ENCODE measurements around the gene AREG. TPM values are rescaled to one million over a fixed set of nuclear protein-coding genes. Genes with fewer than 3 reads are reported as not detected.
A peak's percentile ranks its signal among the peaks of the same experiment; 100 is the strongest.

The AREG gene
- total RNA-seq, 1 experiment from 2014 or later, result 4.1 TPM

DNA sequence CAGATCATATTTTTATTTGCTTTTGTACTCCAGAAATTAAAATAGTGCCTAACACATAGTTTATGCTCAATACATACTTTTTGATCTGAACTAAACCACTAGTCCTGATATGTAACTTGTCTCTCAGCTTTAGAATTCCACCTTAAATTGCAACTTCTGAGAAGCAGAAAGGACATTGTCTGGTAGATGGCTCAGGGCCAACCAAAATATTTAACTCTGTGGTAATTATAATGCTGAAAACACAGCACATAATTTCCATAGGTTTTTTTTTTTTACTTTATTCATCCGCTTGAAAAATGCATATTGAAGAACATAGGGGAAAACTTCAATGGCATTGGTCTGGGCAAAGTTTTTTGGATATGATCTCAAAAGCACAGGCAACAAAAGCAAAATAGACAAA, 59.3 kb downstream of the AREG start:
- DNase-seq (ENCODE audit: low read depth), result peak; percentile 57

Other genes with a start within 250 kb of the AREG start
- gene EPGN, start 136.7 kb upstream of the AREG start, total RNA-seq (2014; rRNA removed; shearing (Covaris generic)), result 0.59 and 0.72 TPM in 2 replicates
- 46.3 TPM in 2 replicates for gene EREG, start 80.0 kb upstream of the AREG start, total RNA-seq (2014; rRNA removed; shearing (Covaris generic))